HUES6 (cell line): ENCODE results near the gene HDAC7.

Experiments used
- H3K27ac ChIP-seq: 2 replicates; pipeline ENCODE4 v1.7.0; 2013; ENCODE audit warnings: low read depth, mild to moderate bottlenecking, low read length, inconsistent platforms
- H3K27me3 ChIP-seq: 2 replicates; pipeline ENCODE4 v1.6.1; 2013; ENCODE audit warnings: low read length; ENCODE audit not compliant: control insufficient read depth, insufficient read depth
- H3K36me3 ChIP-seq: 2 replicates; pipeline ENCODE4 v1.6.1; 2013; ENCODE audit warnings: low read length; ENCODE audit not compliant: control insufficient read depth, insufficient read depth
- H3K4me1 ChIP-seq: 2 replicates; pipeline ENCODE4 v1.6.1; 2013; ENCODE audit warnings: low read length; ENCODE audit not compliant: control insufficient read depth, insufficient read depth
- H3K4me3 ChIP-seq: 2 replicates; pipeline ENCODE4 v1.5.1; 2013; ENCODE audit warnings: low read depth, low read length
- H3K9ac ChIP-seq: one replicate; pipeline ENCODE4 v1.6.1; 2013; ENCODE audit warnings: mild to moderate bottlenecking, low read length
- H3K9me3 ChIP-seq: 2 replicates; pipeline ENCODE4 v1.6.1; 2013; ENCODE audit warnings: low read depth, low read length; ENCODE audit not compliant: control insufficient read depth, insufficient read depth

Gene HDAC7

DNA sequence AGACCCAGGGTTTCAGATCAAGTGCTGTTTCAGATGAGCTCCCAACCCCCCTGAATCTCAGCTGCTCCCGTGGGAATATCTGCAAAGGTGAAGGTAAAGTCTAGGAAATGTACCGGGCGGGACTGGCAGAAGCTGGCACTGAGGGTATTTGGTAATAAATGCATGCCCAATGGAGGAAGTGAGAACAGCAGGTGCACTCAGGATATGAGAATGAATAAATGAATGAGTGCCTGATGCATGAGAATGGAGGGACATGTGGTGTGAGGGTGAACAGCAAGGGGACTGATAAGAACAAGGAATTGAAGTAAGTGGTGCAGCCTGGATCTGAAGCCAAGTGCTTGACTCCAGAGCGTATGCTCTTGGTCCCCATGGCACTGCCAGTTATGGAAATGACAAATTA is 72.6 kb downstream of the HDAC7 start:
- Histone ChIP-seq H3K4me3 (no peak overlapping the region), H3K36me3 (no peaks in the 10 kb centered on the region; the same call in 1 of the 2 replicates), H3K27ac (no peak overlapping the region), H3K27me3 (no peaks in the 10 kb centered on the region), H3K4me1 (0 out of 2 replicates have a peak, but pooled peaks cover 5% of the 10 kb centered on the region), H3K9ac (no peak overlapping the region), H3K9me3 (no peaks in the 10 kb centered on the region)

DNA sequence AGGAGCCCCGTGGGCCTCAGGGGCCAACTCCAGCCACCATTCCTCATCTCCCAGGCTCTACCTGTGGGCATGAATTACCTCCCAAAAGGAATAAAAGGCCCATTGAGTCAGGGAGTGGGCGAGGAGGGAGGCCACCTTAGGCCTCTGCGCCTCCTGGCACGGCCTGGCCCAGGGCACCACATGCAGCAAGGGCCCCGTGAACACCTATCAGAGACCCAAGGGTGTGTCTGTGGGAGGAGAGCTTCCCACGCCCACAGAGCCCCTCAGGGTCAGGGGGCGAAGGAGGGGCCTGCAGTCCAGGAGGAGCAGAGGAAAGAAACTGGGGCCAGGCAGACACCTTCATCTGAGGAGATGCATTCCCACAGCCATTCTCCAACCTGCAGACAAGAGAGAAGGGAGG is 73.2 kb downstream of the HDAC7 start:
- H3K36me3 ChIP-seq: no peaks in the 10 kb centered on the region; the same call in 1 of the 2 replicates
- no peaks in the 10 kb centered on the region for H3K4me1 ChIP-seq
- no peak overlapping the region for H3K27ac ChIP-seq
- H3K9me3 ChIP-seq: no peaks in the 10 kb centered on the region
- H3K9ac ChIP-seq: no peak overlapping the region
- no peaks in the 10 kb centered on the region for H3K27me3 ChIP-seq
- no peak overlapping the region for H3K4me3 ChIP-seq

DNA sequence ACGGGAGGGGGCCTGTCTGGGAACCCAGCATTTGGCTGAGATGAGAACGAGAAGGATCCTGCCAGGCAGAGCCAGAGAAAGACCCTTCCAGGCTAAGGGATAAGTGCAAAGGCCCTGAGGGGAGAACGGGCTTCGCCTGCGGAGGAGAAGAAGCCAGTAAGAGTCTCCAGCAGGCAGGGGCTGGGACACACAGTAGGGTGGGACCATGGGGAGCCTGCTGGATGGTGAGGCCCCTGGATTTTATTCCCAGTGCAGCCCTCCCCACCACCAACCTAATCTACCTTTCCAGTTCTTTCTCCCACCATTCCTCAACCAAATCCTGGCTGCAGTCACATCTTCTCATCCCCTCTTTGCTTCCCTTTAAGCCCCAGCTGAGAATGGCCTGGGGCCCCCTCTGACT is 73.6 kb downstream of the HDAC7 start:
- Histone ChIP-seq H3K4me1 (0 out of 2 replicates have a peak, but pooled peaks cover under 1% of the 10 kb centered on the region), H3K27ac (no peak overlapping the region), H3K27me3 (no peaks in the 10 kb centered on the region), H3K9ac (no peak overlapping the region), H3K9me3 (no peaks in the 10 kb centered on the region), H3K4me3 (no peak overlapping the region), H3K36me3 (no peaks in the 10 kb centered on the region; the same call in 1 of the 2 replicates)

DNA sequence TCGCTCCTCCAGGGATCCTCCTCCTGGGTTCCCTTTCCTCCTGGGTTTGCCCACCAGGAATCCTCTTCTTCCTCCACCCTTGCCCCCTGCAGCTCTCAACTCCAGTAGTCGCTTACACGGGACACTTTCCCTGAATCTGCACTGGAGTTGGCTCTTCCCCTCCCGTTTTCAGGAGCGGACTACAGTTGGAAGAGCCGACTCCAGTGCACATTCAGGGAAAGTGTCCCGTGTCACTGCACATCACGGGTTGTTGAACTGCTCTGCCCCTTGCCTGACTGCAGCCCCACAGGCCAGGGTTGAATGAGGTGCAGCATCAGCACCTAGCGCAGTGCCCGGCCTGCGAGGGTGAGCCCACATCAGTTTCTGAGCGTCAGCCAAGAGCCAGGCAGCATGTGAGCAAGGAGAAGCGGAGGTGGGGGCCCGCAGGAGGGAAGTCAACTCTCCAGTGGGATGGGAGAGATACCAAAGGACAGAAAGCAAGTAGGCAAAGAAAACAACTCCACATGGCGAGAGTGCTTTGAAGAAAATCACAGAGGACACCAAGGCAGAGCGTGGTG is 74.1 kb downstream of the HDAC7 start:
- Histone ChIP-seq H3K27ac (no peak overlapping the region), H3K27me3 (no peaks in the 10 kb centered on the region), H3K9me3 (no peaks in the 10 kb centered on the region), H3K4me3 (no peak overlapping the region), H3K4me1 (0 out of 2 replicates have a peak, but pooled peaks cover 5% of the 10 kb centered on the region), H3K9ac (no peak overlapping the region), H3K36me3 (no peaks in the 10 kb centered on the region; the same call in 1 of the 2 replicates)

DNA sequence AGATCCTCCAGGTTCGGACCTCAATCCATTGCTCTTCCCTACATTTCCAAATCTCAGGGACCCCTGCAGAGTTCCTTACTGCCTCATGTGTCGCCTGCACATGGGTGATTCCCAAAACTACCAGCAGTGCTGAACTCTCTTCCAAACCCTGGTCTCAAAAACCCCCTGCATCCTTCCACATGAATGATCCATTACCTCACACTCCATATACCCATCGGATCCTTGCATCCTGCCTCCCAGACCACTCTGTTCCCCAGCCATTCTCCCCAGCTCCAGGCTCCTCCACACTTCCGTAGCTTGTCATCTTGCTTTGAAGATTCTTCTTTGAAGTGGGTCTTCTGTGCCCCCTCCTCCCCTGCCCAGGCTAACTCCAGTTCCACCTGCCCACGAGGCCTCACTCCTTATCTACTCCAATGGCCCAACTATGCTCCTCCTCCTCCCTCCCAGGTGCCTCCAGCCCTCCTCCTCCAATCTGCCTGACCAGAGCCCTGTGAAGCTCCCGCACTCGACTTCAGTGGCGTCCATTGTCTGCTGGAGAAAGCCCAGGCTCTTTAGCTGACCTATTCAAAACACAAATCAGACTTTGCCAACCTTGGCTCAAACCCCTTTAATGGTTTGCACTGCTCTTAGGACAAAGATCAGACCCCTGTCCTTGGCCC is 74.8 kb downstream of the HDAC7 start:
- Histone ChIP-seq H3K9me3 (no peaks in the 10 kb centered on the region), H3K36me3 (no peaks in the 10 kb centered on the region), H3K9ac (no peak overlapping the region), H3K4me3 (no peak overlapping the region), H3K27ac (no peak overlapping the region), H3K27me3 (no peaks in the 10 kb centered on the region), H3K4me1 (peaks cover 5% of the 10 kb centered on the region; the same call in 1 of the 2 replicates)

DNA sequence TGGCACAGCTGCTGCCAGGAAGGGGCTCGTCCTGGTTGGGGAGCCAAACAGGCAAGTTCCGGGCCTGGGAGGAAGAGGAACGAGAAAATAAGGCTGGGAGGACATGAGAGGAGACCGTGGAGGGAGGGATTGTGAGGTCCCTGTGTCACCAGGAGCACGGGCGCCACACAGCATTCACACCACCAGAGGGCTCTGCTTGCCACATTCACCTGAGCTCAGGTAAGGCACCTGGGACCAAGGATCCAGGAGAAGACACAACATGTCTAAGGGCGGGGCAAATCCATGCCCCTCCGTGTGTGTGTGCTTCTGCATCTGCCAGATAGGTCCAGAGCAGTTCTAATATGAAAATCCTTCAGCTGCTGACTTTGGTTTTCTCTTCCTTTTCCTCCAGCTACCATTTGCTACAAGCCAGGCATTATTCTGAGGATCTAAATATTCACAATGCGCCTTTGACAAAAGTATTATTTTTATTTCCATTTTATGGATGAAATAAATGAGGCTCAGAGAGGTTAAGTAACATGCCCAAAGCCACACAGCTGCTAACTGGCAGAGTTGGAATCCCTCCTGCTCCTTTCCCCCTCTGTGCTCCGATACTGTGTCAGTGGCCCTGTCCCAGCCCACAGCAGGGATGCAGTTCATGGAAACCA is 75.6 kb downstream of the HDAC7 start:
- Histone ChIP-seq H3K4me1 (peaks cover 5% of the 10 kb centered on the region; the same call in 1 of the 2 replicates), H3K9ac (no peak overlapping the region), H3K36me3 (no peaks in the 10 kb centered on the region), H3K4me3 (no peak overlapping the region), H3K27ac (no peak overlapping the region), H3K27me3 (no peaks in the 10 kb centered on the region), H3K9me3 (no peaks in the 10 kb centered on the region)

DNA sequence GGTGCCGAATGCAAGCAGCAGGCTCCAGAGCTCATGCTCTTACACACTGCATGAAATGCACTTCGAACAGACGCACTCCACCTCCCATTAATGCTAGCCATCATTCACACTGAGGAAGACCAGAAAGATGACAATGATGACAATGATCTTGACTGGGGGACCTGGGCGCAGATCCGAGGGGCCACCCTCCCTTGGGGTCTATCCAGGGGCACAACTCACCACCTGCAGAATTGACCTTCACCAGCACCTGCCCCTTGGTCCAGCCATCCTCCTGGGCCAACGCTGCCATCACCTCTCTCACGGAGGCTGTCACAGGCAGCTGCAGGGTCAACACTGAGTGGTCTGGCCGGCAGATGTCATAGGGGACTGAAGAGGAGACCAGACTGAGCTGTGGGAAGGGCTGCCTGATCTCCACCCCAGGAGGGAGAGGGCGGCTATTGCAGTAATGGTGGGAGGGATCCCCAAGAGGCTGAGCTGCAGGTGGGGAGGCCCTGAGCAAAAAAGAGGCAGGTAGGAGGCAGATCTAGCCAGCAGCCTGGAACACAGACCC is 76.3 kb downstream of the HDAC7 start:
- Histone ChIP-seq H3K27me3 (no peaks in the 10 kb centered on the region), H3K27ac (no peak overlapping the region), H3K9me3 (no peaks in the 10 kb centered on the region), H3K9ac (no peak overlapping the region), H3K4me1 (peaks cover 5% of the 10 kb centered on the region; the same call in 1 of the 2 replicates), H3K4me3 (no peak overlapping the region), H3K36me3 (no peaks in the 10 kb centered on the region)

DNA sequence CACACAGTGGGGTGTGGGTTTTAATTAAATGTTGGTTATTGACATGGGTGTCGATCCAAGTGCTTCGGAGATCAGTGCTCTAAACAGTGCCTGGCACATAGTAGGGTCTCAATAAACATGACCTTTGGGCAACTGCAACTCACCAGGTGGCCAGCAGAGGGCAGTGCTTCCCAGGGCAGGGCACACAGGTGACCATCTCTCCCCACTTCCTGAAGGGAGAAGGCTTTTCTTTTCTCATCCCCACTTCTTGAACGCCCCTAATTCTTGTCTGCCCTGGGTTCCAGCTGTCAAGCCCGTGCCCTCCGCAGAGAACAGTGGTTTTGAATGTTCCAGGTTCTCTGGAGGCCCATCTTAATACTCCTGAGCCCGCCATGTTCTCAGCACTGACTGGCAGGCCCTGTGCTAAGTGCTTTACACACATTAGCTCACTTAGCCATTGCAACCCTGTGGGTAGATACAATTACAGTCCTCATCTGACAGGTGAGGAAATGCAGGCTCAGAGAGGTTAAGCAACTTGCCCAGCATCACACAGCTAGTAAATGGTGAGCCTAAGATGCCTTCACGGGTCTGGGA is 77.4 kb downstream of the HDAC7 start:
- H3K9ac ChIP-seq: no peak overlapping the region
- H3K27ac ChIP-seq: no peak overlapping the region
- no peaks in the 10 kb centered on the region for H3K9me3 ChIP-seq
- H3K36me3 ChIP-seq: no peaks in the 10 kb centered on the region
- peaks cover 5% of the 10 kb centered on the region; the same call in 1 of the 2 replicates for H3K4me1 ChIP-seq
- H3K27me3 ChIP-seq: no peaks in the 10 kb centered on the region
- no peak overlapping the region for H3K4me3 ChIP-seq

DNA sequence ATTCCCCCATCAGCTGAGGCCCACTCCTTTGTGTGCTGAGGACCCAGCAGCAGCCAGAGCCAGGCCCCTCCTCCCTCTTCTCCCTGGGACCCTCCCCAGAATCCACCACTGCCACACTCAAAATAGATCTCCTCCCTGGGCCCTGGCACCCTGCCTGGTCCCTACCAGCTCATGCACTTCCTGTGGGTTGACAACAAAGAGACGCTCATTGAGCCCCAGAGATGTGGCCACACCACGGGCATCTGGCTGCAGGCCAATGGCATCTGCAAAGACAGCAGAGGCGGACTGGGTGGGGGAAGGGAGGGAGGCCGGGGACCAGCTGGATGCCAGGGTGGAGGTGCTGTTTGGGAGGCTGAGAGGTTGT is 78.4 kb downstream of the HDAC7 start:
- no peaks in the 10 kb centered on the region for H3K27me3 ChIP-seq
- H3K36me3 ChIP-seq: no peaks in the 10 kb centered on the region
- H3K9ac ChIP-seq: no peak overlapping the region
- H3K9me3 ChIP-seq: no peaks in the 10 kb centered on the region
- no peak overlapping the region for H3K27ac ChIP-seq
- H3K4me1 ChIP-seq: peaks cover 5% of the 10 kb centered on the region; the same call in 1 of the 2 replicates
- no peak overlapping the region for H3K4me3 ChIP-seq

DNA sequence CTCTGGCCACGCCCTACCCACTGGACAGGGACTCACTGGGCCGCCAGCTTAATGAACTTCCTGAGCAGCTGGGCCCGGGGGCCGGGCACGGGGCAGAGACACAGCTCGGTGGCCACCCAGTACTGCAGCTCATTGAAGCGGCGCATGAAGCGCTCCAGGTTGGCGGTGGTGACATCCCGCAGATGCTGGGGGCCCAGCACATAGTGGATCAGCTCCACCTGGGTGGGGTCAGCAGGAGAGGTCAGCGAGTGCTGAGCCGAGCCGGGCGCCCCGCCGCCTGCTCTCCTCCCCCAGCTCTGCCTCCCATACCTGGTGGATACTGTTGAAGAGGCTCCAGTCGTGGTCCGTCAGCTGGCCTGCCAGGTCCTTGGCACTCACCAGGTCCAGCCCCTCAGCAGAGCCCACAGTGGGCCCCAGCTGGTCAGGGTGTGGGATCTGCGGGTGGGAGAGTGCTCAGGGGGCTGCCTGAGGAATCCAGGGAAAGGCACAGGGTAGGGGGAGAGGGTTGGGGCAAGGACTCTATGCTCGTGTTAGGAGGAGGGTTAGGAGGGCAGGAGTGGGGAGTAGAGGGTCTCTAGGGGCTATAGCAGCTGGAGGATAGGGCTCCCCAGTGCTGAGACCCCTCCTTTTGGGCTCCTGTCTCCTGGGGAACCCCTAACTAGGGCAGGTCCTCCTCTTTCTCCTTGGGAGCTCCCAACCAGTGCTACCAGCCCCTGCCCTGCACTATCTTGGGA is 78.9 kb downstream of the HDAC7 start:
- Histone ChIP-seq H3K27ac (no peak overlapping the region), H3K27me3 (no peaks in the 10 kb centered on the region), H3K4me1 (peaks cover 7% of the 10 kb centered on the region; the same call in 1 of the 2 replicates), H3K4me3 (no peak overlapping the region), H3K9me3 (no peaks in the 10 kb centered on the region), H3K36me3 (no peaks in the 10 kb centered on the region), H3K9ac (no peak overlapping the region)
